AG09309 (cell line): Measurements from ENCODE around the gene LPAR2.
"Not testable (repeated sequence)": the region's sequence is repeated elsewhere in the genome, so short reads cannot be mapped to it uniquely, and the experiment has no call there.

Experiments
- DNase-seq: peaks from one replicate; pipeline ENCODE4 v3.0.0-alpha.2; 2010; ENCODE audit warnings: low read depth
- H3K4me3 ChIP-seq: 2 replicates; pipeline ENCODE4 v1.5.1; 2011; ENCODE audit warnings: mild to moderate bottlenecking, low read depth, low read length, moderate library complexity; ENCODE audit not compliant: control insufficient read depth
- TF ChIP-seq, protein P1 (sequence below): IDR thresholded peaks from 2 replicates; pipeline ENCODE4 v1.5.1; 2011; ENCODE audit warnings: mild to moderate bottlenecking, low read depth, low read length, inconsistent platforms; ENCODE audit not compliant: insufficient read depth, control insufficient read depth; ENCODE audit errors: missing control alignments

The LPAR2 gene

DNA sequence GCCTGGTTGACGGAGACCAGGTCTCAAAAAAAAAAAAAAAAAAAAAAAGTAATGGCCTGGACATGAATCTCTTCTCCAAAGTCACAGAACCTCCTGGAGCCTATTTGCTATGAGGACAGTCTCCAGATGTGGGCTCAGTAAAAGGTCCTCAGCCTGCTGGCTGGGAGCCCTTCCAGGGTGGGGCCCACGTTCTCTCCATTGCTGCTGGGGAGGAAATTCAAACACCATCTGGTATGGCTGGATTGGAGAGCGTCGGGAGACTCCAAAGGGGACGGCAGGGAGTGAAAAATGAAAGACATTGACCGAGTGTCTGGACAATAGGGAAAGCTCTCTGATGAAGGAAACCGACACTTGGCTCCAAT is 8.2 kb downstream of the LPAR2 start:
- no peak for DNase-seq
- TF ChIP-seq, protein P1, sequence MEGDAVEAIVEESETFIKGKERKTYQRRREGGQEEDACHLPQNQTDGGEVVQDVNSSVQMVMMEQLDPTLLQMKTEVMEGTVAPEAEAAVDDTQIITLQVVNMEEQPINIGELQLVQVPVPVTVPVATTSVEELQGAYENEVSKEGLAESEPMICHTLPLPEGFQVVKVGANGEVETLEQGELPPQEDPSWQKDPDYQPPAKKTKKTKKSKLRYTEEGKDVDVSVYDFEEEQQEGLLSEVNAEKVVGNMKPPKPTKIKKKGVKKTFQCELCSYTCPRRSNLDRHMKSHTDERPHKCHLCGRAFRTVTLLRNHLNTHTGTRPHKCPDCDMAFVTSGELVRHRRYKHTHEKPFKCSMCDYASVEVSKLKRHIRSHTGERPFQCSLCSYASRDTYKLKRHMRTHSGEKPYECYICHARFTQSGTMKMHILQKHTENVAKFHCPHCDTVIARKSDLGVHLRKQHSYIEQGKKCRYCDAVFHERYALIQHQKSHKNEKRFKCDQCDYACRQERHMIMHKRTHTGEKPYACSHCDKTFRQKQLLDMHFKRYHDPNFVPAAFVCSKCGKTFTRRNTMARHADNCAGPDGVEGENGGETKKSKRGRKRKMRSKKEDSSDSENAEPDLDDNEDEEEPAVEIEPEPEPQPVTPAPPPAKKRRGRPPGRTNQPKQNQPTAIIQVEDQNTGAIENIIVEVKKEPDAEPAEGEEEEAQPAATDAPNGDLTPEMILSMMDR, result no peak
- no peak overlapping the region for H3K4me3 ChIP-seq

DNA sequence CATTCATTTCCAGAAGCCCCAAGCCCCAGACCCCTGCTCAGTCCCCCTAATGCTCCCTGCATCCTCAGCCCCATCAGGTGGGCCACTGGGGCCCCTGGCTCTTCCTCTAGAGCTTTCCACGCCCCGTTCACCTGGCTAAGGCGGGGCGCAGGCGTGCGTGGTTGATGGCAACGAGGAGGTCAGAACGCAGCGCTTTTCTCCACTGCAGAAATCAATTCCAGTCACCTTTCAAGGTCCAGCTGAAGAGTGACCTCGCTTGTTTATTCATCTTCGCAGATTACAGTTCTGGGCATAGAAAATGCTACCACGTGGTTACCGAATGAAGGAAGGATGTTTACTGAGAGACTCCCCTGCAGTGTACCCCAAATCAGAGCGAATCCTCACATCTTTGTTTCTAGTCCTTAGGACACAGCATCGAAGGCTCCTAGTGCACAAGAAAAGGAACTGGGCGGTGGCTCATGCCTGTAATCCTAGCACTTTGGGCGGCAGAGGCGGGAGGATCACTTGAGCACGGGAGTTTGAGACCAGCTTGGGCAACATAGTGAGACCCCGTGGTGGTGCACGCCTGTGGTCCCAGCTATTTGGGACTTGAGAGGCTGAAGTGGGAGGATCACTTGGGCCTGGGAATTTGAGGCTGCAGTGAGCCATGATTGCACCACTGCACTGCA is 8.7 kb downstream of the LPAR2 start:
- no peak overlapping the region; the same call in 1 of the 2 replicates for H3K4me3 ChIP-seq
- no peak for DNase-seq
- TF ChIP-seq, protein P1, result no peak

DNA sequence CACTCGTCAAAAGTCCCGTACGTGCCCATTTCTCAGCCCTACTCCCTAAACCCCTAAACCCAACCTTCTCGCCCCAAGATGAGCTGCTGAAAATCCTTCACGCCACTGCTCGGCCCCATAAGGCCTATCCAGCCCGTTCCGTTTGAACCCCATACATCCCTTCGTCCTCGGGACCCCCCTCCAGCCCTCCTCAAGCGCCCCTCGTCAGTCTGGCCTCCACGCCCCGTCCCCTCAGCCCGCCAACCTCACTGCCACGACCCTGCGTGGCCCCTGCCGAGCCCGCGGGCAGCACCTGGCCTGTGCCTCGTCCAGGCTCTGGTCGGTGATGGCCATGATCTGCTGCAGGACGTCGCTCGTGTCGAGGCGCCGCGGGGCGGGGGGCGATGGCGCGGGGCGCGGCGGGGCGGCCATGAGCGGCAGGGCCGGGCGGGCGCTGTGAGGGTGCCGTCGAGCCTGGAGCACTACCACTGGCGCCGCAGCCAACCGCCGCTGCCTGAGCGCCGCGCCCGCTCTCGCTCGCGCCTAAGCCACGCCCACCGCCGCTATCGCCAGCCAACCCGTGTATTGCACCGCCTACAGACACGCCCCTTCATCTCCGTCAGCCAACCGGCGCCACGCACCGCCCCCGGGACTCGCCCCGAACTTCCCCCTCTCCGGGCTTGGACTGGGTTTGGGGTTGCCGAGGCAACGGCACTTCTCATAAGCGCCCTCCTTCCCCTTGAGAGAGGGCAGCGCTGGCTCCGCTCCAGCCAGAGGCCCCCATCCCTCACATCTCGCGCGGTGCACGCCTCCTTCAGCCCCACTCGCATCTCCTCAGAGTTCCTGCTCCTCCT is 9.6 kb downstream of the LPAR2 start, which contains the start of gene PBX4:
Gene PBX4, minus strand, starts transcription at position 469 of the 833 bp plus-strand sequence. Its CDS starts 58 bp downstream, at position 411.
- TF ChIP-seq, protein P1, result no peak
- peak within 1 kb of the TSS; percentile 47 for H3K4me3 ChIP-seq
- peak; percentile 52 for DNase-seq

DNA sequence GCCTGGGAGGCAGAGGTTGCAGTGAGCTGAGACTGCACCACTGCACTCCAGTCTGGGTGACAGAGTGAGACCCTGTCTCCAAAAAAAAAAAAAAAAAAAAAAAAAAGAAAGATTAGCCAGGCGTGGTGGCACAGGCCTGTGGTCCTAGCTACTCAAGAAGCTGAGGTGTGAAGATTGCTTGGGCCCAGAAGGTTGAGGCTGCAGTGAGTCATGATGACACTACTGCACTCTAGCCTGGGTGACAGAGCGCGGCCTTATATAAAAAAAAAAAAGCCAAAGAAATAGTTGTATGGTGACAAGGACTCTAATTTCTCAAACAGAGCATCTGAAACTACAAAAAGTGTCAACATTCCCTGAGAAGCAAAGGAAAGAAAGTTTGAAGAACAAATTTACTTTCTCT is 12.9 kb downstream of the LPAR2 start:
- no peak overlapping the region for H3K4me3 ChIP-seq
- no peak for DNase-seq
- TF ChIP-seq, protein P1, result no peak

DNA sequence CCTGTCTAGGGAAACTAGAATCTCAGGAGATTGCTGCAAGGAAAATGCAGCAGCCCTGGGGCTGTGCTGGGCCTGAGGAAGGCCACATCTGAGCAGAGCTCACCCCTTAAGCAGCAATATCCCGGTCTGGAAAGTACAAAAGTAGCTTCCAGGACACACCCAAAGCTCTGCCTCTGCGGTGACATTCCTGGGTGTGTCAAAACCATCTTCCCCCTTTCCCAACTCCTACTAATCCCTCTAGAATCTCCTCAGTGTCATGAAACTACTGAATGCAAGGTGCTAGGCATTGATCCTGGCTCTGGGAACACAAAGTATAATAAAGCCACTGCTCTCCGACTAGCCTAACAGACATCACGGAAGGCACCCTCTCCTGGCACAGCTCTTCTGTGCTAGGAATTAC is 14.5 kb downstream of the LPAR2 start:
- DNase-seq, result no peak
- TF ChIP-seq, protein P1, result no peak
- H3K4me3 ChIP-seq, result no peak overlapping the region

DNA sequence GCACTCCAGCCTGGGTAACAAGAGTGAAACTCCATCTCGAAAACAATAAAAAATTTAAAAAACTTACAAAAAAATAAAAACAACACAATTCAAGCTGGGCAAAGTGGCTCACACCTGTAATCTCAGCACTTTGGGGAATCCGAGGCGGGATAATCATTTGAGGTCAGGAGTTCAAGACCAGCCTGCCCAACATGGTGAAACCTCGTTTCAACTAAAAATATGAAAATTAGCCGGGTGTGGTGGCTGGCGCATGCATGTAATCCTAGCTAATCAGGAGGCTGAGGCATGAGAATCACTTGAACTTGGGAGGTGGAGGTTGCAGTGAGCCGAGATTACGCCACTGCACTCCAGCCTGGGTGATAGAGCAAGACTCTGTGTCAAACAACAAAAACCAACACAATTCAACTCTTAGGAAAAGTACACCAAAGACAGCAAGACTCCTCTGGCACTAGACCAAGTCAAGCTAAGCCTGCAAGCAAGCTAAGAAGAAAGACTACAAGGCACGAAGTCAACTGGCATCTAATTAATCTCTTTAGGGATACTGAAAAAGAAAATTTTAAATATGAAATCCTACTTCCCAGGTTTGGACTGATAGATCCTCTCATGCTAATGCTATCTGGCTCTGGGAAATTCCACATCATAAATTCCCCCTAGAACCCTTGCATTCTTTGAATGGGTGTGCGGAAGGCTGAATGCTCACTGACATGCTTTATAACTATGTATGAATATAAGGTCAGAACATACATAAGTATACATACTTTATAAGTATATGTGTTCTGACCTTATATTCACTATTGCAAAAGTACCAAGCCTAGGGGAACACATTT is 17.4 kb downstream of the LPAR2 start:
- H3K4me3 ChIP-seq, result no peak overlapping the region
- DNase-seq, result no peak
- TF ChIP-seq, protein P1, result no peak

DNA sequence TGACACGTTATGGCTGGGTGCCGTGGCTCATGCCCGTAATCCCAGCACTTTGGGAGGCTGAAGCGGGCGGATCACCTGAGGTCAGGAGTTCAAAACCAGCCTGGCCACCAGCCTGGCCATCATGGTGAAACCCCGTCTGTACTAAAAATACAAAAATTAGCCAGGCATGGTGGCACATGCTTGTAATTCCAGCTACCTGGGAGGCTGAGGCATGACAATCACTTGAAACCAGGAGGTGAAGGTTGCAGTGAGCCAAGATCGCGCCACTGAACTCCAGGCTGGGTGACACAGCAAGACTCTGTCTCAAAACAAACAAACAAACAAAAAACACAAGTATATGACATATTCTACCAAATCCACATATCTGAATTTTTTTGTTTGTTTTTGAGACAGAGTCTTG is 21.3 kb downstream of the LPAR2 start:
- not testable (repeated sequence) for DNase-seq, H3K4me3 ChIP-seq
